ENCODE data around the gene CCDC169.

CCDC169 gene

DNA sequence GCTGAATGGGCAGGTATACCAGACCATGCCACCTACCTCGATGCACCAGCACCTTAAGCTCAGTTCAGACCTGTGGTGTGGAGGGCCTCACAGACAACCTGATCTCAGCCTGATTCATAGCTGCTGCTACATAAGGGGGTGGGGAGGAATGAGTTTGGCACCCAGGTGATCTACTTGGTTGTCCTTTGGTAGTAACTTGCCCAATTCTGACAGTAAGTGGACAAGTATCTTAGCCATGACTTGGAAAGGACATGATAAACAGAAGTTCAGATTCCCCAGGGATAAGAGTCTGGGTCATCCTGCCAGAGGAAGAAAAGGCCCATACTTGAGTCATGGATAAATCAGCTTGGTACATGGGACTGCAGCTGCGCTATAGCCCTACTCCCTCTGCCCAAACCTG lies 54.9 kb downstream of the CCDC169 start:
- no peak for DNase-seq

DNA sequence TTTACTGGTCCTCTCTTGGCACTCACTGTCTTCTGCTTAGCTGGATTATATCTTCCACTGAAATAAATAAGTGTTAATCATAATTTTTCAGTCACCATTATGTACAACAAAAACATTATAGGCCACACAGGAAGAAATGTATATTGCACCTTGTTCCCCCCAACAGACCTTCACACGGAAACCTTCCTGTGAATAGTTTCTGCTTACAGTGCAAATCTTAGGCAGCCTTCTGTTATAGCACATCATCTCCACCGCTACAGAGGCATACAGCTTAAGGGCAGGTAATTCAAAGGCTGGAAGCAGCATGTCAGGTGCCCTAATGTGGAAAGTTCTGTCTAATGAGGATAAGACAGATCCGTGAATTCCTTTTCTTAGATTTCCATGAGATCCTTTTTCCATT lies 66.4 kb downstream of the CCDC169 start:
- no peak for DNase-seq

DNA sequence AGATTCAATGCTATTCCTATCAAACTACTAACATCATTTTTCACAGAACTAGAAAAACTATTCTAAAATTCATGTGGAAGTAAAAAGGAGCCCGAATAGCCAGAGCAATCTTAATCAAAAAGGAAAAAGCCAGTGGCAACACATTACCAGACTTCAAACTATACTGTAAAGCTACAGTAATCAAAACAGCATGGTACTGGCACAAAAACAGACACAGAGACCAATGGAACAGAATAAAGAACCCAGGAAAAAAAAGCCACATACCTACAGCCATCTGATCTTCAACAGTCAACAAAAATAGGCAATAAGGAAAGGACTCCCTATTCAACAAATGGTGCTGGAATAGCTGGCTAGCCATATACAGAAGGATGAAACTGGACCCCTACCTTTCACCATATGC lies 72.9 kb downstream of the CCDC169 start:
- no peak for DNase-seq

DNA sequence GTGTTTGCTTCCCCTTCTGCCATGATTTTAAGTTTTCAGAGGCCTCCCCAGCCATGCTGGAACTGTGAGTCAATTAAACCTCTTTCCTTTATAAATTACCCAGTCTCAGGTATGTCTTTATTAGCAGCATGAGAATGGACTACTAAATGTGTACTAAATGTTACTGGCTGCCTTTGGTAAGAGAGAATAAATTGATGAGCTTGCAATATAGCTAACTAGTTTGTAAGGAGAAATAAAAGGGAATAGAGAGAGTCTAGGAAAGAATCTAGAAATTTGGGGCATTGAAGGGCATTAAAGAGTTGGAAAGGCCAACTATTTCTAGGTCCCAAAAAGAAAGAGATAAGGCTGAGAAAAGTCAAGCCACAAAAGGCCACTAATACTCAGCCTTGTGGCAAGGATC lies 77.7 kb downstream of the CCDC169 start:
- DNase-seq: no peak

DNA sequence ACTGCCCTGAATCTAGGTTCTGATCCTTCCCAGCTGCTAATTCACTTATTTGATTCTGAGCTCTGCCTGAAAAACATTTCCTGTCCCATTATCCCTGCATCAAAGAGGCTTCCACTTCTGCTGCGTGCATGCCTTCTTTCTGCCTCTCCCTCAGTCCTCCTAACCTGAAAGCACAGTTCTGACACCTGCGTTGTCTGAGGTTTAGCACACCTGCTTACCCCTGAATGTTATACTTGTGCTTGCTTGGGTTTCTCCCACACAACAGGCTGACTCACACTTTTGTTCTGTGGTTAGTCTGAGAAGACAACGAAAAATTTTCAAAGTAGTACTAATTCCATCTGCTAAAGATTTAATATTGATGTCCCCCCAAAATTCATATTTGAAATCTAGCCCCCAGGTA lies 80.2 kb downstream of the CCDC169 start:
- no peak for DNase-seq

DNA sequence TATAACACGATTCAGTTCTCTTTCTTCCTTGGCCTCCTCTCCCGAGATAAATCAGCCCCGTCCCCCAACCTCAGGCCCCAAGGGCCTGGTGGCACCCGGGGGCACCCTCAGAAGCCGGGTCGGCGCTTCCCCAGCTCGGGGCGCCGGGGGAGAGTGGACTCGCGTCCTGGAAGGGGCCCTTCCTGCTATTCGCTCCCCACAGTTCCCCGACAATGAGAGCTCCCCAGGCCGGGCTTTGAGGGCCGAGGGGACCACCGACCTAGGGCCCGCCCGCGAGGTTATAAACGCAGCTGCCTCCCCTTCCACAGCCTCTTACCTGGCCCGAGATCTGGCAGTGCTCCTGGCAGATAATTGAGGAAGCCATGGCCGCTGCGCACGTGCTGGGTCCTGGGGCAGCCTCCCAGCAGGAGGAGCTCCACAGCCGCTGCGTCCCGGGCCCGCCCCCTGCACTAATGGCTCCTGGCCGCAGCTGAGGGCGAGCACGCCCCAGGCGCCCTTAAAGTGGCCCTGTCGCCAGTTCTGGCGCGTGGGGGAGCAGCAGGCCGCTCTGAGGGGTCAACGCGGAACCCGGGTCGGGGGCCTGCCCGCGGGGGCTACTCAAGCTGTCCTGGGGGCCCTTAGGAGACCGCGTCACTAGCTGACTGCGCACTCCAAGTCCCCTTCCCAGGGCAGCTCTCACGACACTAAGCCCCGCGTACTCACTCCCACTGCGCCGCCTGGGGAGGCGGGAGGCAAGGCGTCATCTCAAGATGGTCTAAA lies 83.3 kb downstream of the CCDC169 start, which contains the start of gene SOHLH2:
SOHLH2 (minus strand) TSS at position 394 of the 759 bp plus-strand sequence; CDS start at position 364, 30 bp downstream.
- no peak for DNase-seq

DNA sequence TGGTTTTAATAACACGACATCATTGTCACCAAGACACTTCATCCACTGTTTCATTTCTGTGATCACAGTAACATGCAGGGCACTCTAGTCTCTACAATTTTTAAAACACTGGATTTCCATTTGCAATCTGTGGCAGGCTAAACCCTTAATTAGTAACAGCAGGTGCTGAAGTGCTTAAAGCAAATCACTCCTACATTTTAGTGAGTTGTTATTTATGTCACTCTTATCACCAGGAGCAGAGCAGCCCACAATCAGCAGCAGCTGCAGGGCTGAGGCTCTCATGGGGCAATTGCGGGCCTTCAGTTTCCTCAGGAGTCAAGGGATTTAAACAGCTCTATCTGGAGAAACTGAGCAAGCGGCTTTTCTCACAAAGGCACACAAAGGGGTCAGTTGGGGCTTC lies 84.8 kb downstream of the CCDC169 start:
- no peak for DNase-seq

DNA sequence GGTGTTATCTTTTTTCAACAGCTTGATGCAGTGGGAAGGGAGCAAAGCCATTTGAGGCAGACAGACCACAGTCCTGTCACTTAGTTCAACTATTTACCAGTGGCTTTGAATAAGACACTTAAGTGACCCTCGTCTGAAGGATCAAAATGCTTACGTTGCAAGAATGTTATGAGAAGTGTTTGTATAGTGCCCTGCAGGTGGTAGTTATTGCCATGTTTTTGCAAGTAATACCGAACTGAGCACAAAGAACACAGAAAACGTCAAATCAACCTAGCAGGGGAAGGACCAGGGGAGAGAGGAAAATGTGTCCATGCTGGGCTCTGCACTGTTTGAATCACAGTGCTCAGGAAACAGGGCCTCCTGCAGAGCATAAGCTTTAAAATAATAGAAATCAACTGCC lies 86.0 kb downstream of the CCDC169 start:
- DNase-seq: no peak

DNA sequence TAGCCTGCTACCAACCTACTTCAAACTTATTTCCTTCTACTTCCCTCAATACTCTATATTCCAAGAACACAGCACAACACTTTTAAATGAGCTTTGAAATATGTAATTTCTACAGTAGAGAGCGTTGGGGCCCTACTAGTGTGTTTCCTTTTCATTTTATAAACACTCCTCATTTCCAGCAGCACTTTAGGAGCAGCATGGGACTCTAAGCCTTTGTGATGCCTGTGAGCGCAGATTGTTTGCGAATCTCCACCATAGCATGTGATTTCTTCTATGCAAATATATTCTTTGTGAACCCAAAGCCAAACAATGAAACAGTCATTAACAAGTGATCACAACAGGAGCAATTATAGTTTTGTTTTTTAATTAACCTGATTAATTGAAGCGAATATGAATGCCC lies 86.9 kb downstream of the CCDC169 start:
- DNase-seq: no peak

DNA sequence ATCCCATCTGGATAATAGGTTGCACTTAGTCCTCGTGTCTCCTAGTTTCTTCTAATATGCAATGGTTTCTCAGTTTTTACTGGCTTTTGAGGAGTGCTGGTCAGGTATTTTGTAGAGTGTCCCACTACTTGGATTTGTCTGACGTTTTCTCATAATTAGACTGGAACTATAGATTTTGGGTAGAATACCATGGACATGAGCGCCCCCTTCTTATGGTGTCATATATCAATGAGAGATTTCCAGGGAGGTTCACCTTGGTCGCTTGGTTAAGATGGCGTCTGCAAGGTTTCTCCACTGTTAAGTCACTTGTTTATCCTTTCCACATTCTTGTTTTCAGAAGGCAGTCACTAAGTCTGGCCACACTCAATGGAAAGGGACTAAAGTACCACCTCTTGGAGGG lies 89.9 kb downstream of the CCDC169 start:
- DNase-seq: no peak

DNA sequence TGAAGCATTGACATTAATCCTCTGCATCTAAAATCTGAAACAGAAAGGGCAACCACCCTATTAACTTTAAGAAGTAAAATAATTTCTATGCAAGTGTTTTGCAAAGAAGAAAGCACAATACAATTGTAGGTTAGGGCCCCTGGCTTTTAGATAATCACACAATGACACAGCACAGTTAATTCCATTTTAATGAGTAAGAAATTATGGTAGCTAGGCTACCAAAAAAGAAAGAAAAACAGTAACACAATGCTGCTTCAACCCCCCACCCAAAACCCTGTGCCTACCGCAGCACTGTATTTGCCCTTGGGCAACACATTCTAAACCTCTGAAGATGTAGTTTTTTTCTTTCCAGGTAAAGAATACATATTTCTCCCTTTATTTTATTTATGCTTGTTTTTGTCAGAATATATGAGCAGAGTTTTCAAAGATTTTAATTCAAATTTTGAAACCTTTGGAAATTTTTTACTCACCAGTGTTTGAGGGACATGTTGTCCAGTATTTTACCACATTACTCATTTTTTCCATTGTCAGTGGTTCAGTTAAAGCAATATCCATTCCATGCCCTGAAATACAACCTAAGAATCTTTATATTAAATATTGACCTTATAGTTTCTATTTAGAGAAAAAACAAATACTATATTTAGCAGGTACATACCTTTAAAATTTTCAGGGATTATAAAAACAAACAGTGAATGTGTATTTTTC lies 104.3 kb downstream of the CCDC169 start:
- no peak for DNase-seq

DNA sequence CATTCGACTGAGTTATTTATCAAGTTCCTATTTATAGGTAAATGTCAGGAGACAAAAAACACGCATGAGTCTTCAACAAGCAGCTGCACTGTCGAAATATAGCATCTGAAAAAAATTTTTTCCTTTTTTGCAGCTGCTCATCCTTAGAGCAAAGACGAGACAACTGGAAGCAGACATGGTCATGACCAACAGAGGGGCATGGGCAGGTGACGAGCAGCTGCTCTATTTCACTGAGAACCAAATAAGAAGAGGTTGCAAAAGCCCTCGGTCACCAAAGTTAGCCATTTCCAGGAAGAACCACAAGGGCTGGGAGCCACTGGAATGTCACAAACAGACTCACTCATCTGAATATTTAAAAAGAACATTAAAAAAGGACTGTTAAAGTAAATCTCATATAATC lies 105.4 kb downstream of the CCDC169 start:
- DNase-seq: no peak

DNA sequence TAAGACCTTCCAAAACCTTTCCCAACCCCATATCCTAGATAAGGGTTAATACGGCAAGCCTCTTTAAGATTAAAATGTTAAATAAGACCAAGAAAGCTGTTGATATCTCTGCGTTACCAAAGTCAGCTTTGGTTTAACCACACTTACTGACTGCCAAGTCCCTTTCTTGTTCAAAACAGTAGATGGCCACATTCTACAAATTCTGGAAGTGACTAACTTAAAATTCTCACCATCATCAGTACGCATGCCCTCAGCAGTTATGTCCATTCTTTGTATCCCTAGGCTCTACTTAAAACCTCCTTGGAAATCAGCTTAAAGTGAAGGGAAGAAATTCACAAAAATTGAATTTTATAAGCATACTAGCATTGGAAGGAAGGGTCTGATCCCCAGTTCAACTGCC lies 106.8 kb downstream of the CCDC169 start:
- DNase-seq: no peak

DNA sequence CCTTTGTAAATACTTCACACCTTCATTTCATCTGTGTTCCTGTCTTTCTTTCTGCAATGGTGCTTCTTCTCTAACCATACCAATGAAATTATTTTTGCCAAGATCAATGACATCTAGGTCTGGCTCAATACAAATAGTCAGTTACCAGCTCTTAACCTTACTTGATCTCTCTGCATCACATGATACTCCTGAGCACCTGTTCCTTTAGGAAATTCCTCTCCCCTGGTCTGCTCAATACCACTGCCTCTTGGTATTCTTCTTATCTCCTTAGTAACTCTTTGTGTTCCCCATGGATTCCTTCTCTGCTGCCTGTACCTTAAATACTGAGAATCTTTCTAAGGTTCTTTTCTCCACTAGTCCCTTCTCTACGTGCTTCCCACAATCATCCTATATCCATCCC lies 109.2 kb downstream of the CCDC169 start:
- no peak for DNase-seq

DNA sequence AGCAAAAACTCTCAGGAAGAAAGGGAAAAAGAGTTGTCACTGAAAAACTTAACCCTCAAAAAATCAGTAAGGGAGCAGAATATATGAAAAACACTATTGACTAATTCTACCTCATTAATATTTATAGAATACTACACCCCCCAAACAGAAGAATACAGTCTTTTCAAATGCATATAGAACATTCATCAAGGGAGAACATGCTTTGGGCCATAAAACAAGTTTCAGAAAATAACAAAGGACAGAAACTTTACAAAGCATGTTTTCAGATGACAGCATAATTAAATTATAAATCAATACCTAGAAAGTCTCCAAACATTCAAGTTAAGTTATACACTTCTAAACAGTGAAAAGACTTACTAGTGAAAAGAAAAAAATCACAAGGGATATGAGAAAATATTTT lies 113.7 kb downstream of the CCDC169 start:
- no peak for DNase-seq

Measured in stimulated activated CD4-positive, alpha-beta T cell treated with anti-CD3 and anti-CD28 coated beads, Interleukin-15, amount 100 ng/mL, for 24 hours (primary cell).